Caco-2 (cell line): Measurements from ENCODE around the gene CADPS. TPM values are rescaled to one million over a fixed set of nuclear protein-coding genes. Genes with fewer than 3 reads are reported as not detected.

Source experiments
- BruUV-seq: library from RNA; stranded (reverse); fragments of 400-500 nt; replicated peaks from 2 replicates; lab custom pipeline; 2021; lab: Mats Ljungman, UMichigan
- CTCF ChIA-PET: fragments of 300-600 bp; sonication (Branson Sonifier 250); formaldehyde crosslinking; loops from one replicate; lab custom pipeline; 2022; ENCODE audit warnings: antibody characterized with exemption; lab: Charles Lee
- POLR2A ChIA-PET: fragments of 300-600 bp; sonication (Branson Sonifier 250); formaldehyde crosslinking; loops from one replicate; lab custom pipeline; 2022; ENCODE audit warnings: antibody characterized with exemption; lab: Charles Lee
- DNase-seq, 2 experiments: peaks; one replicate each; pipeline versions ENCODE4 v3.0.0 to v3.0.0-alpha.2; 2020 to 2022
- H3K27me3 ChIP-seq: replicated peaks from 2 replicates; pipeline ENCODE4 v1.6.0; 2011; ENCODE audit warnings: low read length; ENCODE audit not compliant: control insufficient read depth, insufficient read depth
- H3K36me3 ChIP-seq: 2 replicates; pipeline ENCODE4 v1.5.1; 2011; ENCODE audit warnings: low read length; ENCODE audit not compliant: control insufficient read depth, insufficient read depth
- H3K4me1 ChIP-seq: fragments of 250-450 bp; sonication (Bioruptor Pico); 2 replicates; pipeline ENCODE4 v1.5.1; 2020; ENCODE audit warnings: mild to moderate bottlenecking
- H3K4me3 ChIP-seq: 2 replicates; pipeline ENCODE4 v1.5.1; 2011; ENCODE audit warnings: low read depth, mild to moderate bottlenecking, control low read depth, low read length
- H3K9me3 ChIP-seq: fragments of 250-450 bp; sonication (Bioruptor Pico); 2 replicates; pipeline ENCODE4 v1.5.1; 2020; ENCODE audit warnings: mild to moderate bottlenecking, moderate library complexity
- H3K27ac Mint-ChIP-seq: one replicate; pipeline ENCODE4 v1.8.0; 2022; ENCODE audit warnings: mixed read lengths; ENCODE audit not compliant: unreplicated experiment
- H3K27me3 Mint-ChIP-seq: one replicate; pipeline ENCODE4 v1.8.0; 2022; ENCODE audit warnings: mixed read lengths; ENCODE audit not compliant: insufficient read depth, unreplicated experiment
- H3K36me3 Mint-ChIP-seq: one replicate; pipeline ENCODE4 v1.8.0; 2022; ENCODE audit warnings: mild to moderate bottlenecking, mixed read lengths; ENCODE audit not compliant: insufficient read depth, unreplicated experiment
- H3K4me1 Mint-ChIP-seq: one replicate; pipeline ENCODE4 v1.8.0; 2022; ENCODE audit warnings: low read depth, mixed read lengths; ENCODE audit not compliant: unreplicated experiment
- H3K4me3 Mint-ChIP-seq: one replicate; pipeline ENCODE4 v1.8.0; 2022; ENCODE audit warnings: mild to moderate bottlenecking, moderate library complexity, mixed read lengths; ENCODE audit not compliant: unreplicated experiment
- H3K9me3 Mint-ChIP-seq: one replicate; pipeline ENCODE4 v1.8.0; 2022; ENCODE audit warnings: mixed read lengths; ENCODE audit not compliant: unreplicated experiment
- CTCF ChIP-seq, 2 experiments: fragments of 200-600 bp in 1 of 2; IDR thresholded peaks; 1 replicate in 1 of 2; 2 replicates in 1 of 2; pipeline versions ENCODE4 v1.5.1 to v1.8.0; 2011 to 2022; ENCODE audit warnings: antibody characterized with exemption in 1 of 2, control low read depth in 1 of 2, inconsistent platforms in 1 of 2, low read depth in 1 of 2, low read length in 1 of 2, mild to moderate bottlenecking in 1 of 2, moderate library complexity in 1 of 2; ENCODE audit not compliant: insufficient read depth in 1 of 2, severe bottlenecking in 1 of 2, unreplicated experiment in 1 of 2
- intact Hi-C: fragments of 100-400 bp; cut with micrococcal nuclease; formaldehyde crosslinking; loops from one replicate; pipeline ENCODE4 v1.10.0; 2022; ENCODE audit not compliant: unreplicated experiment
- total RNA-seq: library from RNA; stranded (reverse); gene quantifications from 2 replicates; pipeline ENCODE4 v1.2.3, GENCODE V29; 2022

The CADPS gene
- total RNA-seq, 1 experiment from 2014 or later = not detected

- H3K27me3 Mint-ChIP-seq = peaks cover 19% of the 10 kb centered on the region
- Histone ChIP-seq H3K4me1 (no peaks in the 10 kb centered on the region; the same call in 1 of the 2 replicates), H3K9me3 (peaks cover 4% of the 10 kb centered on the region), H3K36me3 (no peaks in the 10 kb centered on the region), H3K27me3 (peaks cover 2% of the 10 kb centered on the region; the same call in 1 of the 2 replicates), H3K4me3 (no peak overlapping the region; the same call in 1 of the 2 replicates)
- peak in 1 of 2 experiments; percentile 51 for TF ChIP-seq CTCF (IDR thresholded peaks at IDR 0.05; ENCODE audit: insufficient read depth in 1 of 2, low read depth in 1 of 2, low read length in 1 of 2, severe bottlenecking in 1 of 2, unreplicated experiment in 1 of 2)
- ChIA-PET CTCF (interaction anchor here (0.6 to 1.6 kb wide), 2 partner anchors 221 to 320 kb away, joined by 3 to 9 read pairs; no protein-coding TSS in a partner anchor), POLR2A (no interaction called here)
- peak overlapping the region; percentile 93 for H3K4me3 Mint-ChIP-seq
- DNase-seq = no peak
- no TSS peak for BruUV-seq
- intact Hi-C loops = loop anchor here (1.0 to 10.0 kb wide), 3 partner anchors 171 to 354 kb away; no protein-coding TSS in a partner anchor
- no peaks in the 10 kb centered on the region for H3K4me1 Mint-ChIP-seq
- peak overlapping the region; percentile 59 for H3K27ac Mint-ChIP-seq
- H3K36me3 Mint-ChIP-seq = no peaks in the 10 kb centered on the region
- no peaks in the 10 kb centered on the region for H3K9me3 Mint-ChIP-seq
Measured at GRCh38 chr3:62873451-62873760, 1.8 kb downstream of the CADPS start.

GRCh38 chr3:62872318-62872717, 2.9 kb downstream of the CADPS start:
- Histone ChIP-seq H3K4me3 (no peak overlapping the region), H3K4me1 (no peaks in the 10 kb centered on the region; the same call in 1 of the 2 replicates), H3K27me3 (peaks cover 2% of the 10 kb centered on the region; the same call in 1 of the 2 replicates), H3K9me3 (peaks cover 4% of the 10 kb centered on the region), H3K36me3 (no peaks in the 10 kb centered on the region)
- TF ChIP-seq CTCF (IDR thresholded peaks at IDR 0.05; ENCODE audit: insufficient read depth in 1 of 2, low read depth in 1 of 2, low read length in 1 of 2, severe bottlenecking in 1 of 2, unreplicated experiment in 1 of 2) = no peak
- Mint-ChIP-seq H3K27ac (no peak overlapping the region), H3K4me3 (no peak overlapping the region), H3K27me3 (peaks cover 19% of the 10 kb centered on the region), H3K9me3 (no peaks in the 10 kb centered on the region), H3K36me3 (no peaks in the 10 kb centered on the region), H3K4me1 (no peaks in the 10 kb centered on the region)
- ChIA-PET CTCF (no interaction called here), POLR2A (no interaction called here)
- DNase-seq = no peak
- BruUV-seq = no TSS peak
- intact Hi-C loops = loop anchor here (5.0 to 10.0 kb wide), 2 partner anchors 172 to 355 kb away; no protein-coding TSS in a partner anchor

- Mint-ChIP-seq H3K27ac (no peak overlapping the region), H3K36me3 (no peaks in the 10 kb centered on the region), H3K4me1 (no peaks in the 10 kb centered on the region), H3K4me3 (no peak overlapping the region), H3K27me3 (peaks cover 13% of the 10 kb centered on the region), H3K9me3 (no peaks in the 10 kb centered on the region)
- DNase-seq = no peak
- CTCF ChIA-PET = no interaction called here
- Histone ChIP-seq H3K9me3 (no peaks in the 10 kb centered on the region), H3K4me1 (no peaks in the 10 kb centered on the region; the same call in 1 of the 2 replicates), H3K4me3 (no peak overlapping the region), H3K36me3 (no peaks in the 10 kb centered on the region), H3K27me3 (peaks cover 2% of the 10 kb centered on the region; the same call in 1 of the 2 replicates)
- BruUV-seq = no TSS peak
- intact Hi-C loops = loop anchor here (5.0 to 10.0 kb wide), 2 partner anchors 174 to 357 kb away; no protein-coding TSS in a partner anchor
- POLR2A ChIA-PET = no interaction called here
- no peak for TF ChIP-seq CTCF (IDR thresholded peaks at IDR 0.05; ENCODE audit: insufficient read depth in 1 of 2, low read depth in 1 of 2, low read length in 1 of 2, severe bottlenecking in 1 of 2, unreplicated experiment in 1 of 2)
Measured at GRCh38 chr3:62870321-62870720, 4.9 kb downstream of the CADPS start.
